H9 (cell line): ENCODE results near the gene WSCD2. TPM values are rescaled to one million over a fixed set of nuclear protein-coding genes. Genes with fewer than 3 reads are reported as not detected.

Experiments used
- DNase-seq: peaks from one replicate; pipeline ENCODE4 v3.0.0-alpha.2; 2017
- H2AFZ ChIP-seq: one replicate; pipeline ENCODE4 v1.6.1; 2013; ENCODE audit warnings: mild to moderate bottlenecking, low read length, control low read depth, moderate library complexity
- H2AK5ac ChIP-seq: 2 replicates; pipeline ENCODE4 v1.6.1; 2013; ENCODE audit warnings: low read length, control low read depth, mixed read lengths; ENCODE audit not compliant: insufficient read length
- H2BK120ac ChIP-seq: one replicate; pipeline ENCODE4 v1.6.1; 2013; ENCODE audit warnings: low read depth, mild to moderate bottlenecking, low read length, control low read depth, inconsistent platforms; ENCODE audit not compliant: poor library complexity, severe bottlenecking
- H2BK12ac ChIP-seq: 2 replicates; pipeline ENCODE4 v1.6.1; 2013; ENCODE audit warnings: low read length, control low read depth, mixed read lengths, low read depth; ENCODE audit not compliant: insufficient read length
- H2BK15ac ChIP-seq: 2 replicates; pipeline ENCODE4 v1.6.1; 2013; ENCODE audit warnings: low read depth, low read length, control low read depth
- H2BK20ac ChIP-seq: one replicate; pipeline ENCODE4 v1.6.1; 2013; ENCODE audit warnings: low read depth, mild to moderate bottlenecking, low read length, control low read depth, inconsistent platforms; ENCODE audit not compliant: poor library complexity, severe bottlenecking
- H2BK5ac ChIP-seq: 2 replicates; pipeline ENCODE4 v1.6.1; 2013; ENCODE audit warnings: low read length, control low read depth, mixed read lengths; ENCODE audit not compliant: insufficient read length
- H3K14ac ChIP-seq: 2 replicates; pipeline ENCODE4 v1.6.1; 2013; ENCODE audit warnings: low read length, control low read depth; ENCODE audit not compliant: insufficient read depth
- H3K18ac ChIP-seq: 2 replicates; pipeline ENCODE4 v1.6.1; 2013; ENCODE audit warnings: low read depth, mild to moderate bottlenecking, mixed read lengths, low read length, control low read depth; ENCODE audit not compliant: insufficient read length
- H3K23ac ChIP-seq: 2 replicates; pipeline ENCODE4 v1.6.1; 2013; ENCODE audit warnings: low read length, control low read depth, mixed read lengths, low read depth; ENCODE audit not compliant: insufficient read length
- H3K23me2 ChIP-seq: 2 replicates; pipeline ENCODE4 v1.6.1; 2013; ENCODE audit warnings: low read depth, mild to moderate bottlenecking, mixed read lengths, low read length, control low read depth; ENCODE audit not compliant: insufficient read length, poor library complexity, severe bottlenecking
- H3K27ac ChIP-seq: 2 replicates; pipeline ENCODE4 v1.5.1; 2013; ENCODE audit warnings: low read length, control low read depth, mixed read lengths, low read depth; ENCODE audit not compliant: insufficient read length
- H3K27me3 ChIP-seq: 2 replicates; pipeline ENCODE4 v1.6.1; 2013; ENCODE audit warnings: low read length, control low read depth, inconsistent platforms; ENCODE audit not compliant: insufficient read depth
- H3K4ac ChIP-seq: 2 replicates; pipeline ENCODE4 v1.6.1; 2013; ENCODE audit warnings: low read depth, mild to moderate bottlenecking, control low read depth, inconsistent platforms, low read length, moderate library complexity
- H3K4me1 ChIP-seq: 2 replicates; pipeline ENCODE4 v1.6.1; 2013; ENCODE audit warnings: low read length, control low read depth, inconsistent platforms; ENCODE audit not compliant: insufficient read depth
- H3K4me2 ChIP-seq: 2 replicates; pipeline ENCODE4 v1.6.1; 2013; ENCODE audit warnings: low read length, control low read depth, mixed read lengths; ENCODE audit not compliant: insufficient read length, insufficient read depth
- H3K56ac ChIP-seq: 2 replicates; pipeline ENCODE4 v1.6.1; 2013; ENCODE audit warnings: low read depth, mild to moderate bottlenecking, mixed read lengths, low read length, control low read depth; ENCODE audit not compliant: insufficient read length
- H3K79me1 ChIP-seq: 2 replicates; pipeline ENCODE4 v1.6.1; 2013; ENCODE audit warnings: low read depth, mild to moderate bottlenecking, moderate library complexity, low read length, control low read depth, inconsistent platforms; ENCODE audit not compliant: insufficient read depth, poor library complexity, severe bottlenecking
- H3K79me2 ChIP-seq: 2 replicates; pipeline ENCODE4 v1.6.1; 2013; ENCODE audit warnings: low read length, control low read depth, inconsistent platforms; ENCODE audit not compliant: insufficient read depth
- H3K9ac ChIP-seq: 2 replicates; pipeline ENCODE4 v1.6.1; 2013; ENCODE audit warnings: low read length, control low read depth, mixed read lengths; ENCODE audit not compliant: insufficient read length; ENCODE audit errors: extremely low read depth
- H3K9me3 ChIP-seq: one replicate; pipeline ENCODE4 v1.6.1; 2013; ENCODE audit warnings: low read depth, low read length, inconsistent platforms; ENCODE audit not compliant: control insufficient read depth
- H3T11ph ChIP-seq: one replicate; pipeline ENCODE4 v1.6.1; 2013; ENCODE audit warnings: mild to moderate bottlenecking, low read length, control low read depth, inconsistent platforms
- H4K20me1 ChIP-seq: one replicate; pipeline ENCODE4 v1.6.1; 2013; ENCODE audit not compliant: control insufficient read depth, insufficient read length, insufficient read depth
- H4K5ac ChIP-seq: 2 replicates; pipeline ENCODE4 v1.6.1; 2013; ENCODE audit warnings: low read depth, mild to moderate bottlenecking, mixed read lengths, low read length, control low read depth; ENCODE audit not compliant: insufficient read length
- H4K8ac ChIP-seq: replicated peaks from 2 replicates; pipeline ENCODE4 v1.6.1; 2013; ENCODE audit warnings: low read length, control low read depth, mixed read lengths, low read depth; ENCODE audit not compliant: insufficient read length
- H4K91ac ChIP-seq: 2 replicates; pipeline ENCODE4 v1.6.1; 2013; ENCODE audit warnings: low read depth, mild to moderate bottlenecking, moderate library complexity, mixed read lengths, low read length, control low read depth; ENCODE audit not compliant: insufficient read length
- H3K27ac Mint-ChIP-seq, 3 experiments: 2 replicates in 2 of 3; 3 replicates in 1 of 3; pipeline ENCODE4 v1.8.0; 2020 to 2021; ENCODE audit warnings: mixed read lengths in 3 of 3, mild to moderate bottlenecking in 1 of 3, moderate library complexity in 1 of 3
- H3K27me3 Mint-ChIP-seq: 2 replicates; pipeline ENCODE4 v1.8.0; 2021; ENCODE audit warnings: low read depth, mild to moderate bottlenecking, moderate library complexity, mixed read lengths
- H3K36me3 Mint-ChIP-seq, 3 experiments: 2 replicates in 2 of 3; 3 replicates in 1 of 3; pipeline ENCODE4 v1.8.0; 2020 to 2021; ENCODE audit warnings: low read depth in 3 of 3, mixed read lengths in 3 of 3; ENCODE audit not compliant: insufficient read depth in 1 of 3
- H3K4me1 Mint-ChIP-seq, 2 experiments: 2 replicates each; pipeline ENCODE4 v1.8.0; 2020; ENCODE audit warnings: mixed read lengths in 2 of 2
- H3K4me3 Mint-ChIP-seq, 2 experiments: 2 replicates in 1 of 2; 3 replicates in 1 of 2; pipeline ENCODE4 v1.8.0; 2020 to 2021; ENCODE audit warnings: mild to moderate bottlenecking in 2 of 2, mixed read lengths in 2 of 2, moderate library complexity in 1 of 2
- H3K9me3 Mint-ChIP-seq, 2 experiments: 2 replicates in 1 of 2; 3 replicates in 1 of 2; pipeline ENCODE4 v1.8.0; 2020; ENCODE audit warnings: mild to moderate bottlenecking in 2 of 2, mixed read lengths in 2 of 2, moderate library complexity in 1 of 2
- WGBS: extraction: QIAGEN DNeasy Blood & Tissue Kit; methylation state at CpG from one replicate; pipeline ENCODE4 v1.1.7; 2013; ENCODE audit warnings: missing lambda C conversion rate, low lambda C conversion rate, mixed read lengths; ENCODE audit not compliant: insufficient read length; ENCODE audit errors: extremely low coverage; 5-methylcytosine and 5-hydroxymethylcytosine counted together
- total RNA-seq: library from RNA; stranded (reverse); gene quantifications from 2 replicates; pipeline ENCODE4 v1.2.1, GENCODE V29; 2021
- TF ChIP-seq, protein P1 (sequence below): fragments of 200-600 bp; sonication (generic); conservative IDR thresholded peaks from 3 replicates; pipeline ENCODE4 v1.8.0; 2021; ENCODE audit warnings: antibody characterized with exemption, mild to moderate bottlenecking

Gene WSCD2
- total RNA-seq, 1 experiment from 2014 or later: 0.92 TPM

DNA sequence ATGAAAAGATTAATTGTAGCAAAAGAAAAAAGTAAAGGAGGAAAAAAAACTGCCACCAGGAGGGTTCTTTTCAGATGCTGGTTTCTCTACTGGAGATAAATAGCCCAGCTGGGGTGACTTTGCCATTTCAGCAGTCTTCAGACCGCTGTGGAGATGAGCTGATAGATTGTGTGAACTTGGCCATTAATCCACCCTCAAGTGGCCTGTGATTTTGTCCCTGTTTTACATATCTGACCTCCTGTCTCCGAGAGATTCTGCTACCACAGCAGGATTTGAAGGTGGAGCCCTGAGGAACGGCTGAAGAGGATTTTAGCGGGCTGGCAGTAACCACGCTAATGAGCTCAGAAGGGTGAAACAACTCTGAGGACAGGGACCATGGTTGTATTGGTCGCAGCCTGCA is 72.7 kb downstream of the WSCD2 start:
- Histone ChIP-seq H4K5ac (no peak overlapping the region), H4K20me1 (no peaks in the 10 kb centered on the region), H3K79me1 (no peaks in the 10 kb centered on the region), H3K4me1 (no peaks in the 10 kb centered on the region), H3K4ac (no peak overlapping the region), H3K4me2 (no peak overlapping the region), H3K9ac (no peak overlapping the region), H3K9me3 (no peaks in the 10 kb centered on the region), H4K8ac (no peak overlapping the region), H2BK5ac (no peak overlapping the region), H2AFZ (no peak overlapping the region), H2BK12ac (no peak overlapping the region), H4K91ac (no peak overlapping the region), H3K27me3 (no peaks in the 10 kb centered on the region), H3T11ph (no peak overlapping the region), H2BK15ac (no peak overlapping the region), H3K23me2 (no peaks in the 10 kb centered on the region), H3K14ac (no peak overlapping the region), H2AK5ac (no peak overlapping the region), H3K56ac (no peak overlapping the region), H3K27ac (no peak overlapping the region), H3K18ac (no peak overlapping the region), H3K79me2 (no peaks in the 10 kb centered on the region), H2BK120ac (no peak overlapping the region), H3K23ac (no peak overlapping the region), H2BK20ac (no peak overlapping the region)
- TF ChIP-seq, protein P1, sequence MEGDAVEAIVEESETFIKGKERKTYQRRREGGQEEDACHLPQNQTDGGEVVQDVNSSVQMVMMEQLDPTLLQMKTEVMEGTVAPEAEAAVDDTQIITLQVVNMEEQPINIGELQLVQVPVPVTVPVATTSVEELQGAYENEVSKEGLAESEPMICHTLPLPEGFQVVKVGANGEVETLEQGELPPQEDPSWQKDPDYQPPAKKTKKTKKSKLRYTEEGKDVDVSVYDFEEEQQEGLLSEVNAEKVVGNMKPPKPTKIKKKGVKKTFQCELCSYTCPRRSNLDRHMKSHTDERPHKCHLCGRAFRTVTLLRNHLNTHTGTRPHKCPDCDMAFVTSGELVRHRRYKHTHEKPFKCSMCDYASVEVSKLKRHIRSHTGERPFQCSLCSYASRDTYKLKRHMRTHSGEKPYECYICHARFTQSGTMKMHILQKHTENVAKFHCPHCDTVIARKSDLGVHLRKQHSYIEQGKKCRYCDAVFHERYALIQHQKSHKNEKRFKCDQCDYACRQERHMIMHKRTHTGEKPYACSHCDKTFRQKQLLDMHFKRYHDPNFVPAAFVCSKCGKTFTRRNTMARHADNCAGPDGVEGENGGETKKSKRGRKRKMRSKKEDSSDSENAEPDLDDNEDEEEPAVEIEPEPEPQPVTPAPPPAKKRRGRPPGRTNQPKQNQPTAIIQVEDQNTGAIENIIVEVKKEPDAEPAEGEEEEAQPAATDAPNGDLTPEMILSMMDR: no peak
- Mint-ChIP-seq H3K36me3 (peaks cover 0 to 7% (median 3%) of the 10 kb centered on the region in 3 experiments; a peak in 2 of 7 replicates), H3K9me3 (peaks cover 0 to 9% of the 10 kb centered on the region in 2 experiments; a peak in 2 of 5 replicates), H3K4me3 (no peak overlapping the region), H3K4me1 (peaks cover 5 to 11% of the 10 kb centered on the region in 2 experiments), H3K27ac (peak overlapping the region in 1 of 3 experiments; percentile 47; a peak in 2 of 7 replicates), H3K27me3 (peaks cover 8% of the 10 kb centered on the region)
- DNase-seq: no peak
- no CpG with 5 or more reads among the region's 6 CpGs for WGBS
